Measurements from ENCODE around the gene MISP.
A peak's percentile ranks its signal among the peaks of the same experiment; 100 is the strongest.
"Not testable (repeated sequence)": the region's sequence is repeated elsewhere in the genome, so short reads cannot be mapped to it uniquely, and the experiment has no call there.

Gene MISP

DNA sequence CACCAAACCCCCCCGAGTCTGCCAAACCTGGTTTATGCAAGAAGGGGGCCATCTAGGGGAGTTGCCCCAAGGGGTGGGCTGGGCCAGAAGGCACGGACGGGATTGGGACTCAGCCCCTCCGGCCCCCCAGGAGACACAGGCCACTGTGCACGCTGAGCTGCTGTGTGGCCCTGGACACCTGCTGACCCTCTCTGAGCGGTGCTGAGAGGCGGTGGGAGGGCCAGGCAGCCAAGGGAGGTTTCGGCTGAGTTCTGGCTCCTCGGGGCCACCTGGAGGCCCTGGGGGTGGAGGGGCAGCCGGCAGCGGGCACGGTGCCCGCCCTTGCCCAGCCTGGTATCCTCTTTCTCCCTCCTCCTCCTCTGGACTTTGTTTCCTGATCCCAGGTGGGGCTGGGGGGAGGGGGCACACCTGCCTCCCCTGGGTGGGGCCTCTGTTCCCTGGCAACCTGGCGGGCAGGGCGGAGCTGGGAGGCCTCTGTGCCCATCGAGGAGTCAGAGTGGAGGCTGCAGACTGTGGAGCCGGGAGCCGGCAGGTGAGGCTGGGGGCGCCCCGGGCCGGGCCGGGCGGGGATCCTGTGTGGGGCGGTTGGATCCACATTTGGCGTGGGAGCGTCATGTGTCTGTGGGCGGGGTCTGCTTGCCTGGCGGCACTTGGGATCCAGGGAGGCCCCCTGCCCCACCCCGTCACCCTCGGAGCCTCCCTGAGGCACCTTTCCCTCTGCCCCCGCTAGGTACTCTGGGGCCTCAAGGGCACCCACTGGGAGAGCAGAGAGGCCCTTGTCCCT lies at the start of gene MISP:
Gene MISP (plus strand): TSS at position 473 of the 784 bp plus-strand sequence. CDS start 5,835 bp downstream, outside the sequence.
- no peak for DNase-seq

DNA sequence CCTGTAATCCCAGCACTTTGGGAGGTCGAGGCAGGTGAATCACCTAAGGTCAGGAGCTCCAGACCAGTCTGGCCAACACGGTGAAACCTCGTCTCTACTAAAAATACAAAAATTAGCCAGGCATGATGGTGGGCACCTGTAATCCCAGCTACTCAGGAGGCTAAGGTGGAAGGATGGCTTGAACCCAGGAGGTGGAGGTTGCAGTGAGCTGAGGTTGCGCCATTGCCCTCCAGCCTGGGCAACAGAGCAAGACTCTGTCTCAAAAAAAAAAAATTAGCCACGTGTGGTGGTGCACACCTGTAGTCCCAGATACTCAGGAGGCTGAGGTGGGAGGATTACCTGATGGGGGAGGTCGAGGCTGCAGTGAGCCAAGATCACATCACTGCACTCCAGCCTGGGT lies 48.1 kb upstream of the MISP start:
- DNase-seq, result not testable (repeated sequence)

DNA sequence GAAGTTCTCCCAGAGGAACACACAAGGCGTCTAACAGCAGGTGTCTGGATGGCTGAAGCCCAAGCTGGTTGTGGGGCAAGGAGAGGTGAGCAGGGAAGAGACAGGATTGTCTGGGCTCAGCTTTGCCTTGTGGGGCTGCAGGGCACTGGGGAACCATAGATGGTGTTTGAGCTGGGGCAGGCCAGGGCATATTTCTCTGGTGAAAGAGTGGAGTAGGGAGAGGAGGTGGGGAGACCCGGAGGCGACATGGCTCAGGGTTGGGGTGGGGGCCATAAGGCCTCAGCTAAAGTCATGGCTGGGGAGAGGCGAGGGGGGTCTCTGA lies 47.6 kb upstream of the MISP start:
- DNase-seq, result no peak

DNA sequence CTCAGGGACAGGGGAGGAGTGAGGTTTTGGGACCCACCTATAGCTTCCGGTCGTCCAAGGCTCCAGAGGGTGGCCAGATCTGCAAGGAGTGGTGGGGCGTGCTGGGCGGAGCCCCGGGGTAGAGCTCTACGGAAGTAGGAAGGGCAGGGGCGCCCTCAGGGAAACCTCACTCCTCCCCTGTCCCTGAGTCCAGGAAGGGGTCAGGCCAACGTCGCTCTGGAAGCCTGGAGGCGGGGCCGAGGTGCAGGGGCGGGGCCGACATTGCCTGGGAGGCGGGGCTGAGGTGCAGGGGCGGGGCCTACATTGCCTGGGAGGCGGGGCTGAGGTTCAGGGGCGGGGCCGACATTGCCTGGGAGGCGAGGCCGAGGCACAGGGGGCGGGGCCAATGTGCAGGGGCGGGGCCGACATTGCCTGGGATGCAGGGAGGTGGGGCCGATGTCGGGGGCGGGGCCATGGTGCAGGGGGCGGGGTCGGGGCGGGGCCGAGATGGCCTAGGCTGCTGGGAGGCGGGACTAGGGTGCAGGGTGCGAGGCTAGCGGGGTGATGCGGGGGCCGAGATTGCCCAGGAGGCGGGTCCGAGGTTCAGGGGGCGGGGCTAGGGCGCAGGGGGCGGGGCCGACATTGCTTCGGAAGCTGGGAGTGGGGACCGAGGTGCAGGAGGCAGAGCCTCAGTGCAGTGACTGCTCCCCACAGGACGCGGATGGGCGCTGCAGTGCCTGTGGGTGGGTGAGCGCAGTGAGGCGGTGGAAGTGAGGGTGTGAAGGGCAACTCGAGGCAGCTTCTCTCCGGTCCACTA lies 47.1 kb upstream of the MISP start:
- DNase-seq, result peak; percentile 25 to 50

- no peak for DNase-seq
These were observed 46.5 kb upstream of the MISP start for GRCh38 chr19:704447-704741.

DNA sequence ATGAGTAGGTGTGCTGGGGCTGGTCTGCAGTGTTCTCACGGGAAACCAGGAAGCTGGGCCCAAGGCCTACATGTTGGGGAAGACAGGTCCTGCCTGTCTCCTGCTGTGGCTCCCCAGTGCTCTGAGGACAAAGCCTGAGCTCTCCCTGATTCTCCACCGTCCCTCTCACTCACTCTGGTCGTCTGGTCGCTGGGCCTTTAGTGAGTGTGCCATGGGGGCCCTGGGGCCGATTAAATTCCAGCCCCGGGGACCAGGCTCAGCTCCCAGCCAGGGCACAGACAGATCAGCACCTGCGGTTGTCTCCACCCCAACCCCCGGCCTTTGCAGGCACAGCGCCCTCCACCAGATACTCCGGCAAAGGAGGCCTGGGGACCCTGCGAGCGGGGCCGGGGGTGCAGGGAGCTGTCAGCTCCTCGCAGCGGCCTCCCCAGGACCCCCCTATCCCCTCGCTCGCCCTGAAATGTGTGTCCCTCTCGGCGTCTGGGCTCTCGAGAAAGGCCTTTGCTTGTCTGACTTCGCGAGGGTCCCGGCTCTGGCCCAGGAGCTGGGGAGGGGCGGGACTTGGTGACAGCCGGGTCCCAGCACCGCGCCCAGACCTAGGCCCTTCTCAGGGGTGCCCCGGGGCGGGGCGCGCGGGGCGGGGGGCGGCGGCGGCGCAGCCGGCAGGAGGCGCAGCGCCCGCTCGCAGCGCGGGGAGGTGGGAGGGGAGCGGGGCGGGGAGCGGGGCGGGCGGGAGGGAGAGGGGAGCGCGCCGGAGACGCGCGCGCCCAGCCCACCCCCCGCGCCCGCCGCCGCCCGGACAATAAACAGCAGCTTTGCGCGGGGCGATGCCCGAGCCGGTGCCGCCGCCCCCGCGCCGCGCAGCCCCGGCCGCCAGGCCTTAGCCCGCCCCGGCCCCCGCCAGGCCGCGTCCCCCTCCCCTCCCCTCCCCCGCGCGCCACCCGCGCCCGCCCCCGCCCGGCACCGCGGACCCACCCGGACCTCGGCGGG lies 42.5 kb upstream of the MISP start, which contains the start of gene PALM:
Gene PALM (plus strand): TSS at position 782 of the 990 bp plus-strand sequence. CDS start 212 bp downstream, outside the sequence.
- DNase-seq, result no peak

DNA sequence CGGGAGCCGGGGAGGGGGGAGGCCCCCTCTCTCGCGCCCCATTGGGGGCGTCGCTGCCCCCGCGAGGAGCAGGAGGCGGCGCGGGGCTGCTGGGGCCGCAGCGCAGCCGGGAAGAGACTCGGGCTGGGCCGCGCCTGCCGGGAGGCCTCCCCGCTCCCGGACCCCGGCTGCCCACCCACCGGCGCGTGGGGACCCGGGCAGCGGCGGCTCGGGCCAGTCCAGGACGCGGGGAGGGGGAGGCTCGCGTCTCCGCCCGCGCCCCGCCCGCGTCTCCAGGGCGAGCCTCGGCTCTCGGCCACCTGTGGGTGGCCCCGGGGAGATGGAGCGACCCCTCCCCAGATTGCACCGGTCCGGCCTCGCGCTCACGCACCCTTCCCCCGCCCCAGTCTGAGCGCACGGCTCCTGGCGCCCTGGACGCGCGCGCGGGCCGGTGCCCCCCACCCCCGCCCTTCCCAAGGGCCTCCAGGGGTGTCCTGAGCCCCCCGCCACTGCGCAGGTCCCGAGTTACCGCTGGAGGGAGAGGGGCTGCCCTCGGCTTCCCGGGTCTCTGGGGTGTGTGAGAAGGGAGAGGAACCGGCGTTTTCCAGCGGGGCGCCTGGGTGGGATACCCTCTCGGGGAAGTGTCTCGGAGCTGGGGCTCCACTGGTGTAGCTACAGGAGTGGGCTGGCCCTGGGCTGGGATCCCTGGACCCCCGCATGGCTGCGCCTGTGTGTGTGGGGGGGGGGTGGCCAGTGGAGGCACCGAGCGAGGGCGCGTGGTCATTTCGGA lies 41.5 kb upstream of the MISP start:
- DNase-seq, result no peak

DNA sequence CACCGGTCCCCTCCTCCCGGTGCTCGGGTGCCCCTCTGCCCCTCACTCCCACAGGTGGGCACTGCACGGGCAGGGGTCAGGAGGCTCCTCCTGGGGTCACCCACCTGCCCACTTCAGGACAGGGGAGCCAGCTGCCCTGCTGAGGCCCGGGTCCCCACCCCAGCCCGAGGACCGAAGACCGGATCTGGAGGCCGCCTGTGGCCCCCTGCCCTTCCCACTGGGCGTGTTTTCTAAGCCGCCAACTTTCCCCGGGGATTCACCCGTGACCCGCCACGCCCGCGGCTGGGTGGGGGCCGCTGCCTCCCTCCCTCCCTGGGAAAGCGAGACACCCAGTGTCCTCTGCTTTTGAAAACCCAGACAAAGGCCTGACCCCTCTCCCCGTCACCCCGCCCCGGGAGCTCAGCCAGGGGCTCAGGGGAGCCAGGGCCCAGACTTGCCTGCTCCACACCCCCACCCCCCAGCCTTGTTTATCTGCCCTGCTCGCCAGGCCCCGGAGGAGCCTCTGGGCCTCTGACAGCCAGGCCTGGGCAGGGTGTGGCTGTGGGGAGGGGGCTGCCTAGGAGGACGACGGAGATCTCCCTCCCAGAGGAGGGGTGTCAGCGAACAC lies 40.8 kb upstream of the MISP start:
- no peak for DNase-seq

DNA sequence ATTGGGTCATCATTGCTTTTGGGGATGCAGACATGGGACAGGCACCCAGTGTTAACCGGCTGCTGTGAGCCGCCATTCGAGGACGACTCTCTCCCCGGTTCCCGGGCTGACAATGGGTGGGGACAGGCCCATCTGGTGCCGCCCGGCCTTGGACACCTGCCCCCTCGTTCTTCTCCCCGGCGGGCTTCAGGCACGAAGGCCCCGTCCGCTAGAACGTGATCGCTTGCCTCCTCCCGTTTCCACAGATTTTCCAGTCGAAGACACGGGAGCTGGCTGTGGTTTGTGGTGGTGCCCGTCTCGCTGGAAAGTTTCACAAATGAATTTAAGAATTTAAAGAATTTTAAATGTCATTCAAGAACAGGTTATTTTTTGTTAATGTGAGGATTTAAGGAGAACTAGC lies 40.1 kb upstream of the MISP start:
- DNase-seq, result no peak

DNA sequence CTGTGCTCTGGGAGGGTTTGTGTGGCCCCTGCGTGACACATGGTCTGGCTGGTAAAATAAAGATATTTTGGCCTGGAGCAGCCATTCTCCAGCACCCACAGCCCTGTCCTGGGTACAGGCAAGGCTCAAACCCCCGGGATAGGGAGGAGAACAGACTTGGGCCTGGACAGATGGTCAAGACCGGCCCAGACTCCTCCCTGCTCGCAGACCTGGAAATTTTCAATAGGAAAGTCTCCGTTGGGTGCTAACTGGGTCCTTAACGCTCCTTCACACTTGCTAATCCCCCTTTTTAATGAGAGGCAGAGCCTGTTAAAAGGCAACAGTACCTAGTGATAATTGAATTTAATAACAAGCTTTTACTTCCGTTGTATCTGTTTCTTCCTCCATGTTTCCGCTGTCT lies 39.7 kb upstream of the MISP start:
- no peak for DNase-seq

DNA sequence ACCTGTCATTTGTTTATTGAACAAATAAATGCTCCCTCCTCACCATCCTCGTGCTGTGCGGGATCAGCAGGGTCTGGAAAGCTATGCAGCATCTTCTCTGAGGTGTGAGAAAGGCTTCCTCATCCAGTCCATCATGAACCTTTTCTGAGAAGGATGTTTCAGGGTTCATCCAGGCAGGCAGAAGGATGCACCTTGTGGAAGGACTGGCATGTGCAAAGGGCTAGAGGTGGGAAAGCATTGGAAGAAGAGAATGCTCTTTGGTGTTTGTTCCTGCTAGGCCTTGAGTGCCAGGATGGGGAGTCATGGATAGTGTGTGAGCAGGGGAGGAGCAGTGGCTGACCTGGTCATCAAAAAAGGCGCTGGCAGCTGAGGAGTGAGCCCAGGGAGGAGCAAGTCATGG lies 35.6 kb upstream of the MISP start:
- no peak for DNase-seq

- DNase-seq, result no peak
These were observed 32.5 kb upstream of the MISP start for GRCh38 chr19:718251-718951.

GRCh38 chr19:718991-719512 lies 31.9 kb upstream of the MISP start:
- DNase-seq, result no peak

DNA sequence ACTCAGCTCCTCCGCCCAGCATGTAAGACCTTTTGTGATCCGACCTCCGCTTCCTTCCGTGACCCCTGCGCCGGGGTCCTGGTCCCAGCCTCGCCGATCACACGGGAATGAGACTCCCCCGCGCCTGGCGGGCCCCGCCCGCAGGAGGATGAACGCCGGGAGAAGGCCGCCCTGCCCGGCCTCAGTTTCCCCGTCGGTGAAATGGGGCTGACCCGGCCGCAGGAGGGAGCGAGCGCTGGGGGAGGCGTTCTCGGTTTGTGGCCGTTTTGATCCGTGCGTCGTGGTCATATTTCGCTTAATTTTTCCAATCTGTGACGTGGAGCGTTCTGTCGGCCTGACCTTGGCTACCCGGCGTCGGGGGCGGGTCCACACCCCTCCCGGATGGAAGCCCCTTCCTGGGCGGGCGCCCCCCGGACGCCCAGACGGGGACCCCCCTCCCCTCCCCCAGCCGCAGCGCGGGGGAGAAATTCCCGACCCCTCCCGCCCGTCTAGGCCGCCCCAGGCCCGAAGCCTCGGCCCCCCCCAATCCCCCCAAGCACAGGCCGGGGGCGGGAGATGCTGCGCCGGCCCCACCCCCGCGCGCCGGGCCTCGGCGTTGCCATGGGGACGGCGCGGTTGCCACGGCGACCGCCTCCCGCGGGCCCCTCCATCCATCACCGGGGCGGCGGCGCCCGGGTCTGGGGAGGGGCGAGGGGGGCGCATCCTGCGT lies 31.1 kb upstream of the MISP start:
- DNase-seq, result no peak

- no peak for DNase-seq
These were observed 30.4 kb upstream of the MISP start for GRCh38 chr19:720345-721160.

GRCh38 chr19:722553-723101 lies 28.3 kb upstream of the MISP start:
- no peak for DNase-seq

DNA sequence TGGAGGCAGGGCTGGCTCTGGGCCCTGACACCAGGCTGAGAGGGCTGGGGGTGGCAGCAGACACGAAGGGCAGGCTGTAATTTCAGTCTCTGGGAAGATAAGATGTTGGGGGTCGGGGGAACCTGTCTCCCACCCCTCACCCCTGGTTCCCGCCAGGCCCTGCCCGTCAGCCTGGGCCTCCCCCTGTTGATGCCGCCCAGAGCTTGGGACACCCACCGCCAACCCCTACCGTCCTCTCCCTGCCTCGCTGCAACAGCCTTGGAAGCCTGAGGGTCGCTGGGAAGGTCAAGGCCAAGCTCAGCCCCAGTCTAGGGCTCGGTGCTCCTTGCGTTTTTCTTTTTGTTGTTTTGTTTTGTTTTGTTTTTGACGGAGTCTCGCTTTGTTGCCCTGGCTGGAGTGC lies 27.7 kb upstream of the MISP start:
- DNase-seq, result no peak

DNA sequence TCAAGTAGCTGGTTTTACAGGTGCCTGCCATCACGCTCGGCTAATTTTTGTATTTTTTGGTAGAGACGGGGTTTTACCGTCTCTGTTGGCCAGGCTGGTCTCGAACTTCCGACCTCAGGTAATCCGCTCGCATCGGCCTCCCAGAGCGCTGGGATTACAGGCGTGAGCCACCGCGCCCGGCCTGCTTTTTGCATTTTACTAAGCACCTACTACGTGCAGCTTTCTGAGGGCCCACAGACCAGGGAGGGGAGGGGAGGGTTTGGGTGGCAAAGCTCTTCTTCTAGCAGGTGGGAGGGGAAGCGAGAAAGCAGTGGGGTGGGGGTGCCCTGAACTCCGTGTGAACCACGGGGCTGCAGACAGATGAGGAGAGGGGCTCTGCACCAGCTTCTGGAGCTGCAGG lies 27.2 kb upstream of the MISP start:
- DNase-seq, result no peak

GRCh38 chr19:725461-726089 lies 25.3 kb upstream of the MISP start:
- no peak for DNase-seq

All from activated CD4-positive, alpha-beta T cell treated with anti-CD3 and anti-CD28 coated beads for 4 hours (primary cell).